SK-N-SH (cell line): ENCODE measurements around the gene RAB40C. TPM values are rescaled to one million over a fixed set of nuclear protein-coding genes. Genes with fewer than 3 reads are reported as not detected.

Source experiments
- CTCF ChIA-PET: fragments of 300-600, 350-600 bp; formaldehyde crosslinking; extraction: SDS; loops from one replicate; lab custom pipeline; 2021; lab: Yijun Ruan, JAX
- POLR2A ChIA-PET: fragments of 350-600 bp; sonication (Branson Sonifier 250); formaldehyde crosslinking; extraction: SDS; loops from one replicate; lab custom pipeline; 2020; ENCODE audit warnings: antibody characterized with exemption, inconsistent platforms; lab: Yijun Ruan, JAX
- DNase-seq: peaks from one replicate; pipeline ENCODE4 v3.0.0; 2012
- H2AFZ ChIP-seq: fragments of 200-600 bp; sonication (generic); 2 replicates; pipeline ENCODE4 v1.8.1; 2016; ENCODE audit warnings: antibody characterized with exemption, mild to moderate bottlenecking, low read depth
- H3F3A ChIP-seq: fragments of 200-600 bp; sonication (generic); replicated peaks from 2 replicates; pipeline ENCODE3; 2016; ENCODE audit warnings: antibody characterized with exemption, mild to moderate bottlenecking; ENCODE audit not compliant: insufficient read depth
- H3K27ac ChIP-seq, 2 experiments: fragments of 200-500 bp in 1 of 2; fragments of 200-600 bp in 1 of 2; sonication (Bioruptor generic) in 1 of 2; sonication (generic), shearing (Covaris generic) in 1 of 2; 2 replicates each; pipeline versions ENCODE4 v1.5.1 to v1.6.1; 2014 to 2016; ENCODE audit warnings: low read depth in 2 of 2, inconsistent platforms in 1 of 2, low read length in 1 of 2, mild to moderate bottlenecking in 1 of 2, mixed read lengths in 1 of 2
- H3K27me3 ChIP-seq: fragments of 200-600 bp; sonication (generic), shearing (Covaris generic); 2 replicates; pipeline ENCODE4 v1.6.1; 2016; ENCODE audit warnings: mixed run types; ENCODE audit not compliant: insufficient read depth
- H3K36me3 ChIP-seq, 2 experiments: fragments of 200-500 bp in 1 of 2; fragments of 200-600 bp in 1 of 2; sonication (Bioruptor generic) in 1 of 2; sonication (generic) in 1 of 2; replicated peaks in 1 of 2; 2 replicates each; pipeline versions ENCODE3 to v1.5.1; 2014 to 2016; ENCODE audit warnings: low read length in 1 of 2, mild to moderate bottlenecking in 1 of 2; ENCODE audit not compliant: insufficient read depth in 2 of 2, control insufficient read depth in 1 of 2
- H3K4me1 ChIP-seq, 2 experiments: fragments of 200-500 bp in 1 of 2; fragments of 200-600 bp in 1 of 2; sonication (Bioruptor generic) in 1 of 2; sonication (generic), shearing (Covaris generic) in 1 of 2; 2 replicates each; pipeline versions ENCODE4 v1.5.1 to v1.6.1; 2014 to 2016; ENCODE audit warnings: low read depth in 1 of 2, low read length in 1 of 2, mixed run types in 1 of 2; ENCODE audit not compliant: insufficient read depth in 2 of 2, control insufficient read depth in 1 of 2
- H3K4me2 ChIP-seq: fragments of 200-600 bp; sonication (generic), shearing (Covaris generic); 2 replicates; pipeline ENCODE4 v1.6.1; 2017; ENCODE audit warnings: mixed run types
- H3K4me3 ChIP-seq, 2 experiments: fragments of 200-500 bp in 1 of 2; fragments of 200-600 bp in 1 of 2; sonication (Bioruptor generic) in 1 of 2; sonication (generic), shearing (Covaris generic) in 1 of 2; 2 replicates each; pipeline versions ENCODE4 v1.5.1 to v1.8.1; 2014 to 2016; ENCODE audit warnings: low read depth in 2 of 2, inconsistent platforms in 1 of 2, low read length in 1 of 2, mild to moderate bottlenecking in 1 of 2, mixed read lengths in 1 of 2, moderate library complexity in 1 of 2
- H3K79me2 ChIP-seq: fragments of 200-600 bp; sonication (generic); 2 replicates; pipeline ENCODE4 v1.8.1; 2017; ENCODE audit warnings: mild to moderate bottlenecking; ENCODE audit not compliant: insufficient read depth
- H3K9ac ChIP-seq: fragments of 200-600 bp; sonication (generic); 2 replicates; pipeline ENCODE4 v1.6.1; 2017; ENCODE audit warnings: mixed run types
- H3K9me2 ChIP-seq: fragments of 200-600 bp; sonication (generic); 2 replicates; pipeline ENCODE4 v1.6.1; 2017; ENCODE audit warnings: mixed run types
- H3K9me3 ChIP-seq: fragments of 200-600 bp; sonication (generic); 2 replicates; pipeline ENCODE4 v1.6.1; 2017; ENCODE audit warnings: mixed run types, mild to moderate bottlenecking, moderate library complexity
- H4K20me1 ChIP-seq: fragments of 200-600 bp; sonication (generic); 2 replicates; pipeline ENCODE4 v1.6.1; 2017; ENCODE audit warnings: mild to moderate bottlenecking, mixed run types; ENCODE audit not compliant: insufficient read depth
- CHD2 ChIP-seq: fragments of 150-350 bp; IDR thresholded peaks from 2 replicates; pipeline ENCODE4 v1.6.1; 2018; ENCODE audit warnings: low read length; ENCODE audit not compliant: partially characterized antibody
- ELF1 ChIP-seq: IDR thresholded peaks from 2 replicates; pipeline ENCODE4 v1.4.0; 2012
- FOSL2 ChIP-seq: IDR thresholded peaks from 2 replicates; pipeline ENCODE4 v1.4.0; 2012; ENCODE audit warnings: low read depth, mild to moderate bottlenecking, moderate library complexity, borderline replicate concordance
- FOXJ3 ChIP-seq: sonication (generic); formaldehyde crosslinking; IDR thresholded peaks from 2 replicates; pipeline ENCODE4 v1.5.1; 2020; ENCODE audit warnings: mild to moderate bottlenecking, missing genetic modification reagents
- JUND ChIP-seq: IDR thresholded peaks from 2 replicates; pipeline ENCODE4 v1.4.0; 2012
- MAX ChIP-seq: IDR thresholded peaks from 2 replicates; pipeline ENCODE4 v1.4.0; 2012; ENCODE audit warnings: low read depth
- MXI1 ChIP-seq: IDR thresholded peaks from 2 replicates; pipeline ENCODE4 v1.6.1; 2012; ENCODE audit warnings: mild to moderate bottlenecking, low read depth, low read length, improper control_type of control experiment
- NRF1 ChIP-seq: IDR thresholded peaks from 2 replicates; pipeline ENCODE4 v1.6.1; 2012; ENCODE audit warnings: low read depth, mild to moderate bottlenecking, low read length
- PBX3 ChIP-seq: IDR thresholded peaks from 2 replicates; pipeline ENCODE4; 2012
- RCOR1 ChIP-seq: fragments of 150-350 bp; IDR thresholded peaks from 2 replicates; pipeline ENCODE4 v1.6.1; 2017; ENCODE audit warnings: antibody characterized with exemption, low read length
- REST ChIP-seq: IDR thresholded peaks from 2 replicates; pipeline ENCODE4 v1.6.1; 2012; ENCODE audit warnings: mild to moderate bottlenecking, low read depth, low read length, moderate library complexity
- RXRA ChIP-seq: IDR thresholded peaks from 2 replicates; pipeline ENCODE4 v1.4.0; 2012; ENCODE audit warnings: low read depth, mild to moderate bottlenecking, borderline replicate concordance
- SMC3 ChIP-seq: IDR thresholded peaks from 2 replicates; pipeline ENCODE4 v1.6.1; 2012; ENCODE audit warnings: low read depth, low read length, improper control_type of control experiment
- TAF1 ChIP-seq: IDR thresholded peaks from 2 replicates; pipeline ENCODE4 v1.6.1; 2012; ENCODE audit warnings: low read depth, mild to moderate bottlenecking, low read length, moderate library complexity, borderline replicate concordance
- TCF12 ChIP-seq: IDR thresholded peaks from 2 replicates; pipeline ENCODE4 v1.4.0; 2012
- USF1 ChIP-seq: IDR thresholded peaks from 2 replicates; pipeline ENCODE4 v1.4.0; 2012; ENCODE audit warnings: low read depth, borderline replicate concordance
- USF2 ChIP-seq: fragments of 150-350 bp; IDR thresholded peaks from 2 replicates; pipeline ENCODE4 v1.6.1; 2017; ENCODE audit warnings: antibody characterized with exemption, low read length, low read depth, borderline replicate concordance
- WGBS: methylation state at CpG from one replicate; pipeline ENCODE4 v1.1.6; 2017; ENCODE audit warnings: low lambda C conversion rate; 5-methylcytosine and 5-hydroxymethylcytosine counted together
- polyA plus RNA-seq, 3 experiments: library from polyadenylated mRNA; depleted of rRNA; stranded (reverse); fragments of >200 nt; gene quantifications; 2 replicates each; pipeline ENCODE4 v1.2.3, GENCODE V29; 2012

The RAB40C gene
- polyA plus RNA-seq, 1 of the 3 experiments (the other 2 are of a cell fraction), result 13.0 TPM

GRCh38 chr16:675884-676564 is 86.2 kb downstream of the RAB40C start:
- DNase-seq, result no peak
- Histone ChIP-seq H2AFZ (no peak overlapping the region), H3K9me2 (no peaks in the 10 kb centered on the region), H3F3A (peaks cover 10% of the 10 kb centered on the region), H3K79me2 (peaks cover 7% of the 10 kb centered on the region), H3K27me3 (no peaks in the 10 kb centered on the region), H3K4me3 (no peak overlapping the region; a peak in 1 of 4 replicates), H3K9me3 (no peaks in the 10 kb centered on the region), H3K27ac (no peak overlapping the region), H3K4me1 (peaks cover 4 to 18% of the 10 kb centered on the region in 2 experiments; a peak in 2 of 4 replicates), H3K9ac (no peak overlapping the region), H3K36me3 (peaks cover 0 to 32% of the 10 kb centered on the region in 2 experiments), H3K4me2 (no peak overlapping the region), H4K20me1 (peaks cover 4% of the 10 kb centered on the region)
- WGBS, result 62% methylated on average over 7 of the region's 25 CpGs
- POLR2A ChIA-PET, result interaction anchor here (0.7 to 1.2 kb wide), 5 partner anchors 9 to 745 kb away, joined by 3 to 5 read pairs (median 3); partner anchors contain the start of genes JMJD8, UQCC4 and WDR90
- CTCF ChIA-PET, result interaction anchor here (0.6 to 4.6 kb wide), 8 partner anchors 8 to 45 kb away, joined by 3 to 20 read pairs (median 4); partner anchors contain the start of genes ANTKMT, RHOT2 and WDR24
- no peak for TF ChIP-seq FOSL2
- no peak for TF ChIP-seq RCOR1
- no peak for TF ChIP-seq USF1
- no peak for TF ChIP-seq SMC3
- TF ChIP-seq CHD2, result no peak
- no peak for TF ChIP-seq REST
- TF ChIP-seq TCF12, result no peak
- TF ChIP-seq JUND, result no peak
- TF ChIP-seq ELF1, result no peak
- no peak for TF ChIP-seq MAX
- no peak for TF ChIP-seq PBX3
- TF ChIP-seq FOXJ3 (CRISPR knock-in tag), result no peak
- no peak for TF ChIP-seq MXI1
- no peak for TF ChIP-seq RXRA
- TF ChIP-seq USF2, result no peak
- TF ChIP-seq NRF1, result no peak
- TF ChIP-seq TAF1, result no peak
